CD4-positive, alpha-beta T cell treated with Interleukin-15 for 4 hours (primary cell): ENCODE measurements around the gene CHTOP.

Source experiments
- DNase-seq: peaks from one replicate; pipeline ENCODE4 v3.0.0-alpha.2; 2020; ENCODE audit warnings: low spot score

Gene CHTOP

GRCh38 chr1:153687346-153688125 is 53.7 kb downstream of the CHTOP start:
- DNase-seq, result no peak

- DNase-seq, result no peak
These were observed 54.4 kb downstream of the CHTOP start for GRCh38 chr1:153688276-153688675.

DNA sequence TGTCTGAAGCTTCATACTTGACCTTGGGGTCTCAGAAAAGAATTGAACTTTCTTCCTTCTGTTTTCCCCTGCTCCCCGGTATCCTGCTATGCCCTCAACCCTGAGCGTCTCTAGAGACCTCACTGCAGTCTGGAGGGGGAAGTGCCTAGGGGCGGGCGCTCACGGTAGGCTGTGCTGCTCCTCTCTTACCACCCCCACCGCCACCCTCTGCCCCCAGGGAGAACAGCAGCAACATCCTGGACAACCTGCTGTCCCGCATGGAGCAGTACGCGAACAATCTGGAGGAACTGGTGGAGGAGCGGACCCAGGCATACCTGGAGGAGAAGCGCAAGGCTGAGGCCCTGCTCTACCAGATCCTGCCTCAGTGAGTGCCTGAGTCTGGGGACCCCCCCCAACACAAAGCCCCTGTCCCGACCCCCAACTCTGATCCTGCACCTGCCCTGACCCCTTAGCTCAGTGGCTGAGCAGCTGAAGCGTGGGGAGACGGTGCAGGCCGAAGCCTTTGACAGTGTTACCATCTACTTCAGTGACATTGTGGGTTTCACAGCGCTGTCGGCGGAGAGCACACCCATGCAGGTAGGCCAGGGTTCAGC is 55.0 kb downstream of the CHTOP start:
- no peak for DNase-seq

DNA sequence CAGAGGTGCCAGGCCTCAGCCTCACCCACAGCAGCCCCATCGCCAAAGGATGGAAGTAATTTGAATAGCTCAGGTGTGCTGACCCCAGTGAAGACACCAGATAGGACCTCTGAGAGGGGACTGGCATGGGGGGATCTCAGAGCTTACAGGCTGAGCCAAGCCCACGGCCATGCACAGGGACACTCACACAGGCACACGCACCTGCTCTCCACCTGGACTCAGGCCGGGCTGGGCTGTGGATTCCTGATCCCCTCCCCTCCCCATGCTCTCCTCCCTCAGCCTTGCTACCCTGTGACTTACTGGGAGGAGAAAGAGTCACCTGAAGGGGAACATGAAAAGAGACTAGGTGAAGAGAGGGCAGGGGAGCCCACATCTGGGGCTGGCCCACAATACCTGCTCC is 59.6 kb downstream of the CHTOP start:
- DNase-seq, result no peak
